ENCODE measurements around the gene OXT. TPM values are rescaled to one million over a fixed set of nuclear protein-coding genes. Genes with fewer than 3 reads are reported as not detected.

The OXT gene
- total and polyA plus RNA-seq, 2 of the 4 experiments (the other 2 are of a cell fraction), result not detected

GRCh38 chr20:3045042-3045815 lies 26.2 kb upstream of the OXT start:
- ATAC-seq (ENCODE audit: low read depth) (peak; percentile 82), DNase-seq (peak; percentile 86)
- Histone ChIP-seq H2BK120ac (ENCODE audit: low read depth, low read length) (peak overlapping the region; percentile 90), H3K9me3 (ENCODE audit: control insufficient read depth, insufficient read depth, low read length) (no peaks in the 10 kb centered on the region), H4K91ac (ENCODE audit: insufficient read depth, low read depth, low read length) (peak overlapping the region; percentile 91), H2BK5ac (ENCODE audit: low read depth, low read length, poor library complexity, severe bottlenecking) (peak overlapping the region; percentile 97), H3K4me2 (ENCODE audit: low read depth, low read length) (peak overlapping the region; percentile 82), H4K5ac (ENCODE audit: low read depth, low read length) (peak overlapping the region; percentile 87), H3K4me1 (ENCODE audit: control insufficient read depth, insufficient read depth, low read length) (peaks cover 13% of the 10 kb centered on the region), H3K4ac (ENCODE audit: low read depth, low read length) (peak overlapping the region; percentile 92), H2AK9ac (replicated peaks; ENCODE audit: low read depth, low read length, poor library complexity) (peak overlapping the region; percentile 95), H3K9me1 (ENCODE audit: insufficient read depth, low read length) (peaks cover 24% of the 10 kb centered on the region), H3K27ac (ENCODE audit: insufficient read depth, low read length) (peak overlapping the region; percentile 94), H3K23ac (ENCODE audit: low read depth, low read length) (peak overlapping the region; percentile 54), H3K56ac (ENCODE audit: extremely low read depth, insufficient read depth, low read length) (peak overlapping the region; percentile 65), H3K14ac (replicated peaks; ENCODE audit: low read depth, low read length) (peak overlapping the region; percentile 91), H4K8ac (ENCODE audit: low read depth in 2 of 2, low read length in 2 of 2) (peak overlapping the region; percentile 31 to 91), H2BK15ac (ENCODE audit: low read depth, low read length) (peak overlapping the region; percentile 57; the same call in 1 of the 3 replicates), H2BK20ac (ENCODE audit: low read depth, low read length) (no peak overlapping the region; the same call in 1 of the 2 replicates), H2AFZ (replicated peaks; ENCODE audit: low read length, poor library complexity) (peak overlapping the region; percentile 100), H4K20me1 (ENCODE audit: insufficient read depth, low read length) (peaks cover 10% of the 10 kb centered on the region), H3K79me1 (ENCODE audit: low read depth in 1 of 2, low read length in 2 of 2) (peaks cover 10 to 23% of the 10 kb centered on the region in 2 experiments), H2AK5ac (ENCODE audit: low read depth, low read length) (peak overlapping the region; percentile 86), H3K27me3 (ENCODE audit: control insufficient read depth, insufficient read depth, low read length) (no peaks in the 10 kb centered on the region), H3K9ac (ENCODE audit: low read depth, low read length) (peak overlapping the region; percentile 83), H3K18ac (ENCODE audit: low read depth, low read length) (peak overlapping the region; percentile 36; the same call in 1 of the 2 replicates), H3K4me3 (ENCODE audit: insufficient read depth, low read depth, low read length) (peak overlapping the region; percentile 83), H3K36me3 (ENCODE audit: control insufficient read depth, insufficient read depth, low read length) (peaks cover 24% of the 10 kb centered on the region)
- ChIA-PET CTCF (interaction anchor here (0.5 kb wide), 1 partner anchor 31 kb away, joined by 3 read pairs; no protein-coding TSS in a partner anchor), POLR2A (ENCODE audit: unreplicated experiment) (interaction anchor here (0.7 kb wide), 1 partner anchor 33 kb away, joined by 3 read pairs; no protein-coding TSS in a partner anchor)
- no peak for TF ChIP-seq RCOR1 (IDR thresholded peaks at IDR 0.05; ENCODE audit: insufficient replicate concordance, low read length)
- peak; percentile 75 for TF ChIP-seq CEBPB (IDR thresholded peaks at IDR 0.05; ENCODE audit: low read depth, low read length)
- TF ChIP-seq, protein P1, sequence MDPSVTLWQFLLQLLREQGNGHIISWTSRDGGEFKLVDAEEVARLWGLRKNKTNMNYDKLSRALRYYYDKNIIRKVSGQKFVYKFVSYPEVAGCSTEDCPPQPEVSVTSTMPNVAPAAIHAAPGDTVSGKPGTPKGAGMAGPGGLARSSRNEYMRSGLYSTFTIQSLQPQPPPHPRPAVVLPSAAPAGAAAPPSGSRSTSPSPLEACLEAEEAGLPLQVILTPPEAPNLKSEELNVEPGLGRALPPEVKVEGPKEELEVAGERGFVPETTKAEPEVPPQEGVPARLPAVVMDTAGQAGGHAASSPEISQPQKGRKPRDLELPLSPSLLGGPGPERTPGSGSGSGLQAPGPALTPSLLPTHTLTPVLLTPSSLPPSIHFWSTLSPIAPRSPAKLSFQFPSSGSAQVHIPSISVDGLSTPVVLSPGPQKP (IDR thresholded peaks at IDR 0.05; ENCODE audit: borderline replicate concordance, low read depth, low read length), result no peak
- in situ Hi-C loops (cut with MboI; ENCODE audit: low sequenced_read_pairs) (no loop called here), dilution Hi-C loops (cut with HindIII; ENCODE audit: low sequenced_read_pairs, unreplicated experiment) (no loop called here), intact Hi-C loops (cut with micrococcal nuclease) (no loop called here)
- no TSS peak for BruUV-seq (replicated peaks)
- 12% methylated on average over 6 of the region's 24 CpGs; no CpG with 5 or more reads in 1 of the 2 experiments for WGBS, 2 experiments (ENCODE audit: extremely low coverage in 2 of 2, insufficient read length in 1 of 2)

Measured in IMR-90 (cell line).